DMS114 treated with DMSO at 0.1 percent for 48 hours (cell line): ENCODE measurements around the gene GNB1L.
"Not testable (repeated sequence)": the region's sequence is repeated elsewhere in the genome, so short reads cannot be mapped to it uniquely, and the experiment has no call there.

ENCODE experiments used
- DNase-seq: peaks from one replicate; lab custom pipeline; 2025; ENCODE audit not compliant: unreplicated experiment; lab: John Stamatoyannopoulos, UW

The GNB1L gene

DNA sequence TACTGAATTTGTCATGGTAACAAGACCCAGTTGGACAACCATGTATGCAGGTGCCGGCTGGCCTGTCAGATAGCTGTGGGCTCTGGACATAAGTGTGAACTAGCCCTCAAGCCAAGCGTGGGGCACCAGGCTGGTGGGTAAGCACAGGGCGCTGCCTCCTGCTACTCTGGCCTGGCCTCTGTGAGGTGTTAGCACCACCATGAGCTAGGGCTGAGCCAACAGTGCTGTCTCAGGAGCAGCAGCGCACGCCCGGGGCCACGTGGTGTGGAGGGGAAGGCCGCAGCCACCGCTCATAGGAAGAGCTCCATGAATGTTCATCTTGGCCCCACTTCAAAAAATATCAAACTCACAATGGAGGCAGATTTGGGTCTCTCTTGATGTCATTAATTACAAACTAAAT is 35.3 kb upstream of the GNB1L start:
- DNase-seq, result no peak

DNA sequence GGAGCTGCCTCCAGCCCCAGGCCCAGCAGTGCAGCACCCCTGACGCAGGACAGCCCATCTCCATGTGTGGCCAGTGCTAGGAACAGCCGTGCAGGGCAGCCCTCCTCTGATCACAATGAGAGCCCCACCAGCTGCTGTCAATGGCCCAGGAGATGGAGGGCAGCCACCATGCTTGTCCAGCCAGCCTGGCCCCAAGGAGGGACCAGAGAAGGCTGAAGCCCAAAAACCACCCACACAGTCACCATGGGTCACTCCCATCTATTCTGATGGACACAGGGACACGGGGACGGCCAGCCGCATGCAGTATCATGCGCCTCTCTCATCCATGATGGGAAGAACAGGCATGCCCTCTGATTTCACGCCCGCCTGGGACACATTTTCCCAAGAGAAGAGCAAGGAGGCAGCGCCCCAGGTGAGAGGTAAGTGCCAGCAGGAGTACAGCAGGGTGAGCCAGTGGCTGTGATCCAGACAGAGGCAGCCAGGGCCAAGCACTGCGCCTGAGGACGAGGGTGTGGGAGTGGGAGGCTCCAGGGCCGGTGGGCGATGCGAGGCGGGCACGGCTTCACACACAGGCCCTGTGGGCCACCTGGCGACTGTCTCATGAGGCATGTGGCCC is 33.6 kb upstream of the GNB1L start:
- no peak for DNase-seq

DNA sequence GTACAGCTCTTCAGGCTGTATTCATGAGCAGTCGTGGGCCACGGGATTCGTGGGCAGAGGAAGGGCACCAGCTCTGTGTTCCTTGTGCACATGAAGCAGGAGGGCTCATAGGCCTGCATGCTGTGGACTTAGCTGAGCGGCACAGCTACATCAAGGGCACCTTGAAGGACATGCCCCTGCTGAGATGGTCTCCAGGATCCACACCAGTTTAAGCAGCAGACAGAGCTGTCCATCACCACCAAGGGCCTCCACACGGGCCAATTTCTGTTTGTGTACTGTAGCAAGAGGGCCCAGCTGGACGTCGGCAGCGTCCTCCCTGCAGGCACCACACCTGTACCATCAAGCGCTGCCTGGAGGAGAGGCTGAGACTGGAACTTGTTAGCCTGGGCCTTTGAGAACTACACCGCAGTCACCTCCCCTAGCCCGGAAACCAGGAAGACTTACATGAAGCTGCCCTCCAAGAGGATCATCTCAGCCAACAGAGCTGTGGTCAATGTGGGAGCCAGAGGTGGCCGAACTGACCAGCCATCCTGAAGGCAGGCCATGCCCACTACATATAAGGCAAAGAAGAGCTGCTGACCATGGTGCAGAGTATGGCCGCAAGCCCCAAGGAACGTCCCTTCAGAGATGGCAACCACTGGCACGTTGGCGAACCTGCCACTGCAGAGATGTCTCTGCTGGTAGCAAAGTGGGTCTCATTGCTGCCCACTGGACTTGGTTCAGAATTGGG is 32.7 kb upstream of the GNB1L start:
- no peak for DNase-seq

DNA sequence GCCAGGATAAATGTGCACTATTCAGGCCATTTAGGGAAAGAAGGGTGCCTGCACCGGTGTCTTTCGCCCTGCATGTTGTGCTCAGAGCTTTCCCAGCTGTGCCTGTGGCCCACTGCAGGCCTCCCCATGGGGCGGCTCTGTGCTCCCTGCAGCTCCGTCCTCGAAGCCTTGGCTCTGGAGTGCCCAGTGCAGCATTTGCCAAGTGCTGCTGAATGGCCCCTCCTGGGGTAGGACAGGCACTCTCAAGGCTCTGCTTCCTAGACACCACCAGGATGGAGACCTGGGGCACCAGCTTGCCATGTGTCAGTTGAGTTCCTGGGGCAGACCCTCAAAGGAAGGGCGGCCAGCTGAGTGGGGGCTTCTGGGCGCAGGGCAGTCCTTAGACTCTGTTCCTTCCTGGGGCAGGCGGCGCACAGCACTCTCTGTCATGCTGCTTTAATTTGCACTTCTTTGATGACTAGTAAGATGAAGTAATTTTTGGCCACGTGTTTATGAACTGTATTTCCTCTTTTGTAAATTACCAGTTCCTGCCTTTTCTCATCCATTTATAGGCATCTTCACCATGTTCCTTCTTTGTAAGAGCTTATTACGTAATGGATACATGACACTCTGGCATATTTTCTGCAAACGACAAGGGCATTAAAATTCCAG is 32.1 kb upstream of the GNB1L start:
- no peak for DNase-seq

DNA sequence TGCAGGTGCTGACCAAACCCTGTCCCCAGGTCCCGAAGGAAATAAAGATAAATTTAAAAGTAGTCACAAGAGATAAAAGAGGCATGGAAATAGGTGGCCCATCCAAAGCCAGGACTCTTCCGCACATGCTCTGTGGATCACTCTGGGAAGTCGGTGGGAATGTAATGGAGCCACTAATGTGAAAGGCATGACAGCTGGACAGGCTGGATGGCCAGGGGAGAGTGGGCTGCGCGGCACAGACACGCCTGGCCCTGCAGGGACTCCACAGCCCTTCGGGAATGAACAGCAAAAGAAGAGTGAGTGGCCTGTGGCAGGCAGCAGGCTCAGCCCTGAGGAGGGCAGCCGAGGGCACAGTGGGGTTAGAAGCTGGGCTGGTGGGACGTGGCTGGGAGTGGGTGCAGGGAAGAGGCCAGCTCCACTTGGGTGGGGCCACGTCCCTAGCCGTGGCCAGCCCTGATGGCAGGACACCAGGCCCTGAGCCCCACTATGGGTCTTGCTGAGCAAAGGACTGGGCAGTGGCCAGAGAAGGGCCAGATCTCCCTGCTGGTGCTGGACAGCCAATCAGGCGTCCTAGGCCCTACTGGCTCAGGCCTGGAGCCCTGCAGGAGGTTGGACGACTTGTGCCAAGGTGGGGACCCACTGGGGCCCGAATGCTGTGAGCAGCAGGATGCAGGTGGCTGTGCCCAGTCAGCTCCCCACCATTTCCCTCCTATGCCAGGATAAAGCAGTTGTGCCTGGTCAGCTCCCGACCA is 31.3 kb upstream of the GNB1L start:
- no peak for DNase-seq

DNA sequence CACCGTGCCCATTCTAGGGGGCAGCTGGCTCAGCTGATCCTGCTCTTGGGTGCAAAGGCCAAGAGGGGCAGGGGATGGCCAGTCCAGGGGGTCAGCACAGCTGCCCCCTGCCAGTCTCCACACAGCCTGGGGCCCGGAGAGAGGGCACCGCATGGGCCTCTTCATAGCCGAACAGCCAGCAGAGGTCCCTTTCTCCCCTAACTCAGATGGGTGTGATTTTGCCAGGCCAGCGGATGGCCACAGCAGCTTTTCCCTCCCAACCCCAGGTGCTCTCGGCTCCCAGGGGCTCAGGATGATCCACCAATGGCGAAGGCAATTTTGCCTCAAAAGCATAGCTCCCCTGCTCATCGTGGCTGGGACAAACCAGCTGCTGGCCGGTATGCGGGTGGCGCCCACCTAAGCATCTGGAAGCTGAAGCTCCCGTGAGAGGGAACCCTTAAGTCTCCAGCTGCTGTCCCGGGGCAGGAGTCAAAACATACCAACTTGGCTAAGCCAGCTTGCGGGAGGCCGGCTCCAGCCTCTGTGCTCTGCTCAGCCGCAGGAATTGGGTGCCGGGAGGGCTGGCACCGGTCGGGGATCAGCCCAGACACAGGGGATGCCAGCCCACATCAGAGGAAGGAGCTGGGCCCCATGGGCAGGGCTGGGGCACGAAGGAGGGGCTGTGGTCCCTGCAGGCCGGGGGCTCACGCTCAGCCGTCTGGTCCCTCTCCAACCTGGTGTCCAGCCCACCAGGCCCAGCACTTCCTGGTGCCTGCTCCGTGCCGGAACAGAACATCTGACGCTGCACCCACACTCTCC is 30.5 kb upstream of the GNB1L start:
- no peak for DNase-seq

DNA sequence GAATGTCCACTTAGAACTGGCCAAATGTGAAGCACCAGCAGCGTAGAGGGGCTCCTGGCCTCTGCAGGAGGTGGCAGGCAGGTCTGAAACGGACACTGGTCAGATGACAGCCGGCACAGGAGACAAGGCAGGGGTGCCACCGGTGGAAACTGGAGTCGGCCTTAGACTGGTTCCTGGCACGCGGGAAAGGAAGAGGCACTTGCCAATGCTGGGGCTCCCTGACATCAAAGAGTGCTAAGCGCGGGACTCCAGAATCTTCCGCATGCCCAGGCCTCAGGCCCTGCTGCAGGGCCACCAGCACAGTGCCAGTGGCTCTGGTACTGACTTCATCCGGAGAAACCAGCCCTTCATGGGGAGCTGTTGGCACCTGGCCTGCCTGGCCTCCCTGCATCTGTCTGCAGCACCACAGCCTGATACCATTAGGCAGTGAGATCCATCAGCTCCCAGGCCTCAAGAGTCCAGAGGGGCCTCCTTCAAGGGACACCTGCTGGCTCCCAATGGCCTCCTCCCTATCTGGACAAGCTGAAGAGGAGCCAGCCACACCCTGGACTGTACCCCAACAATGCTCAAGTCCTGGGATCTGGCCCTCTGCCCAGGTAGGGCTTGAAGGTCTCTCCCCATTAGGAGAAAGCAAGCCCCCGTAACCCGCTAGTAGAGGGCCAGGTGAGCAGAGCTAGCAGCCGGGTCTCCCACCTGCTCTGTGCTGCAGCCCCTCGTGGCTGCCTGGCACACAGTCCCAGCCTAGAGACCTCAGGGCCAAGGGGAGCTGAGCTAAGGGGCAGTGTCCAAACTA is 29.7 kb upstream of the GNB1L start:
- DNase-seq, result no peak

DNA sequence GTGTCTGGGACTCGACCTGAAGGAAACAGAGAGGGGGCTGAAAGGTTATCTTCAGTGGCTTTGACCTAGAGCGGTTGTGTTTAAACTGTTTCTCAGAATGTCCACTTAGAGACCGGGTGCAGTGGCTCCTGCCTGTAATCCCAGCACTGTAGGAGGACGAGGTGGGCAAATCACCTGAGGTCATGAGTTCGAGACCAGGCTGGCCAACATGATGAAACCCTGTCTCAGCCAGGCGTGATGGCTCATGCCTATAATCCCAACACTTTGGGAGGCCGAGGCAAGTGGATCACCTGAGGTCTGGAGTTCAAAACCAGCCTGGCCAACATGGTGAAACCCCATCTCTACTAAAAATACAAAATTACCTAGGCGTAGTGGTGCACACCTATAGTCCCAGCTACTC is 28.8 kb upstream of the GNB1L start:
- DNase-seq, result not testable (repeated sequence)

DNA sequence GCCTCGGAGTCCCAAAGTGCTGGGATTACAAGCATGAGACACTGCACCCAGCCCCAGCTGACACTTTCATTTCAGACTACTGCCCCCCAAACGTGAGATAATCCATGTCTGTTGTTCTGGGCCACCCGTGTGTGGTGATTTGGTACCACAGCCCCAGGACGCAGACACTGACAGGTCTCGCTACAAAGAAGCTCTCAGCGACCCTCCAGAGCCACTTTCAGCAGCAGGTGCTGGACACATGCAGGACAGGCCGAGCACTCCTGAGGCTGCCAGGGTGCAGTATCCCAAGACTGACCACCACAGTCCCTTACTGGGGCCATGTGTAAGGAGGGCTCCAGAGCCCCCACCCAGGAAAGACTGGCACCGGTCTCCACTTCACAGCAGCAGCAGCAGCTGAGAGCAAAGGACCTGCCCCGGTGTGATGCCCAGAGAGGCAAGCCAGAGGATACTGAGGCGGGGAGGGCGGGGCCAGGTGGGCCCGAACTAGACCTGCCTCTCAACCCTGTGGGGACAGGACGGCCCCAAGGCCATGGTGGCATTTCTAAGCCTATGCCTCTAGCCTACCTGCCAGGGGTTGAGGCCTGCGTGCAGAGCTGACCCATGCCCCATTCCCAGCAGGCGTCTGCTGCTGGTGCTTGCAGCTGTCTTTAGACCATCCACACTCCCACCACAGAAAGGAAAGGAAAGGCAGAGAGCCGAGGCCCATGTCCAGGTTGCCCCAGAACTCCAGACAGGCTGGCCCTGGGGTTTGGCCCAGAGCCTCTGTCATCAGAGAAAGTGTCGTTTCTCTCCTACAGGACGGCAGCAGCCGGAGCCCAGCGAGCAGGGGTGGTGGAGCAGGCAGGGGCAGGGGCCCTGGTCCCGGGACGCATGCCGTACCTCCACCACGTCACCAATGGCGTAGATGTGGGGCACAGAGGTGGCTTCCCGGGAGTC is 28.0 kb upstream of the GNB1L start:
- DNase-seq, result no peak

DNA sequence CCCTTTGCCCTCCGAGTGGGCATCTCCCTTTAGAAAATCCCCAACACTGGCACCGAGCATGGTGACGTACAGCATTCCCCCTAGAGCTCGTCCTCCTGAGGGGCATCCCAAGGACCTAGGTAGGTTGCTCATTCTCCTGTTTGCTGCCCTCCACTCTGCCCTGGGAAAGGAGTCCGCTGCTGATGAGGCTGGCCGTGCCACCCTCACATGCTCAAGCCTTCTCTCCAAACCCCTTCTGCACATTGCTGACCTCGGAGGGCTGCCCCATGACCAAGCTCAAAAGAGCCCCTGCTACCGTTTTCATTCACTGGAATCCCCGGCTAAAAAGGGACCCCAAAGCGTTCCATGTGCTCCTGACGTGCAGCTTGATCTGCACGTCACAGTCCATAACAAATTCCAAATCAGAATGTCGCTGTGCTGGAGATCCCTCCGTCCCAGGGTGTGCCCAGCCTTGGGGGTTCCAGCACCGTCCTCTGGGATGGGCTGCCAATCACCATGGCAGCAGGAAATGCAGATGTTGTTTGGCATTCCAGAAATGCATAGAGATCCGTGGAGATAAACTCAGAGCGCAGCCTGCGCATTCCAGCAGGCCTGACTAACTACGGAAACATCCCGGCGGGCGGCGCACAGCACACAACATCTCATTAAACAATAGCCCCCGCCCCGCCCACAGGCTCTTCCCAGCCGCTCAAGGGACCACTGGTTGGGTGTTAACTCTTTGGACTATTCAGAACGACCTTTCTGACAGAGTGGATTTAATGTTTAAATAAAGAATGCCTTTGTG is 26.3 kb upstream of the GNB1L start:
- DNase-seq, result peak; percentile 24

DNA sequence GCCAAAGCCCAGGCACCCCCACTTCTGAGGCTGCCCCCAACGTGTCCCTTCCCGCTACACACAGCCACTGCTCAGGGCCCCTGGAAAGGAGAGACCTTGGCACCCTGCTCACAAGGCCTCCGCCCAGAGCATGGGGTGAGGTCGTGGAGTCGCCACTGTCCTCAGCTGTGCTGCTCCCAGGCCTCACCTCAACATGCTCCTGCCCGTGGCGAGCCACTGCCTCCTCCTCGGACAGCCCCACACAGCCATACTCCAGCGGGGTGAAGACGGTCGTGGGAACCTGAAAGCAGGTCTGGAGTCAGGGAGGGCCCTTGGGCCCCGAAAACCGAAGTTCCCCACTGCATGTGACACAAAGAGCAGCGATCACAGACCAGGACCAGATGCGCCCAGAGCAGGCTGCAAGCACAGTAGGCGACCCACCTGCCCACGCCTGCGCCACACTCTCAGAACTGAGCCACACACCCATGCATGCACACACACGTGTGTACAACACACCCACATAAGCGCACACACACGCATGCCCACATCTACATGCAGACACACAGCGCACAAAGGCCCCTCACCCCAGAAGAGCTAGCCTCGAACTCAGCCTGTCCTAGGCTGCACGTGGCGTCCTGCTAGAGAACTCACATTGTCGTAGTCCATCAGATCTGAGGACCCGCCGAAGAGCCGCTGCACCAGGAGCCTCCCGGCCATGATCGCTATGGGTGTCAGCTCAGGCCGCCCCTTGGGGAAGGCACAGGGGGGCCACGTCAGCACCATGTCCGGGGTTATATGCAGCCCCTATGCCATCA is 25.5 kb upstream of the GNB1L start:
- DNase-seq, result no peak

DNA sequence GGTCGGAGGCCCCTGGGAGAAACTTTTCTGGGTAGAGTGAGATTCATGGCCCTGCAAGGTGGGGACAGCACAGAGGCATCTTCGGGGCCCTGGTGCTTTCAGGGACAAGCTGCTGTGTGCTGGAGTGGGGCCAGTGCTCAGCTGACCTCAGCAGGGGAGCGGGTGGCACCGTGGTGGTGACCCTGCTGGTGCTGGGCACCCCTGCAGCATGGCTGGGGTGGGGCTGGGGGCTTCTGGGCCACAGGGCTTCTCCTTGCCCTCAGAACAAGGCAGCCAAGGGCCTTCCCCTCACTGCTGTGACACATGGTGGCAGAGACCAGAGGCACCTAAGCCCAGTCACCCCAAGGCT is 24.9 kb upstream of the GNB1L start:
- DNase-seq, result no peak

DNA sequence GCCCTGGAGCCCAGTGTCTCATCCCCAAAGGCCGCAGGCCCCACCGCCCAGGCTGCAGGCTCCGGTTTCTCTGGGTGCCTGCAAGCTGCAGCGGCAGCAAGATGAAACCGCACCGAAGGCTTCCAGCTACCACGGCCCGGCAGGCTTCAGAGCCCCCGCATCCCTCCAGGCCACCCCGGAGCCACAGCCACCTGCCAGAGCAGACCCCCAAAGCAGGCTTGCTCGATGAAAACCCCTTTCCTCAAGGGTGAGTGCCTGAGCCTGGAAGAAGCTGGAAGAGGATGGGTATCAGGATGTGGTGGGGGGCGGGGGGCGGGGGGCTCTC is 24.5 kb upstream of the GNB1L start:
- DNase-seq, result no peak

DNA sequence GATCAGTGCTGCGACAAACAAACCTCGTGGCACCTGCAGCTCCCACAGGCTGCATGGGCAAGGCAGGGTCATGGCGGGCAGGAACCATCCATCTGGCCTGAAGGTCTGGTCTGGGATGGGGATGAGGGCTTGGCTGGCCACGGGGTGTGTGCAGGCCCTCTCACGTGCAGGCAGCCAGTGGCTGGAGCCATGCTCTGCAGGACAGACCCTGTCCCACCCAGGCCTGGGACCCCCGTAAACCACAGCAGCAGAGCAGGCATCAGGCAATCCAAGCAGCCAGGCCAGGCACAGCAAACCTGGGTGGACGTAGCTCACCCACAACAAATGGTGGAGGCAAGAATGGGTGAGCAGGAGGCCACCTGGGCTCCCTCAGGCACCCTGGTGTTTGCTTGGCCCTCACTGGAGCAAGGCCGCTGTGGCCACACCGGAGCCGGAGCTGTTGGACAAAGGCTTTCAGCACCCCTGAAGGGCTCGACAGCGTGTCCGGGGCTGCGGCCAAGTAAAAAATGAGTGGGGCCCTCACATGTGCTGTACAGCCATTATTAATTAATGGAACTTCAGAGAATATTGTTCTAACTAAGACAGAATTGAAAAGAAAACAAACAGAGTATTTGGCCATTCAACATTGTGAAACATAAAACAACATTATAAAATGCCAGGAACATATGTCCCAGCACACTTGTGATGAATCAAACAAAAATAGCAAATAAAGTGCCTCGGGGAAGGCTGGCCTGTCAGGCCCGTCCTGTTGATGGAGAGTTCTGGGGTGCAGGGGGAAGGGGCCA is 24.0 kb upstream of the GNB1L start:
- DNase-seq, result no peak

DNA sequence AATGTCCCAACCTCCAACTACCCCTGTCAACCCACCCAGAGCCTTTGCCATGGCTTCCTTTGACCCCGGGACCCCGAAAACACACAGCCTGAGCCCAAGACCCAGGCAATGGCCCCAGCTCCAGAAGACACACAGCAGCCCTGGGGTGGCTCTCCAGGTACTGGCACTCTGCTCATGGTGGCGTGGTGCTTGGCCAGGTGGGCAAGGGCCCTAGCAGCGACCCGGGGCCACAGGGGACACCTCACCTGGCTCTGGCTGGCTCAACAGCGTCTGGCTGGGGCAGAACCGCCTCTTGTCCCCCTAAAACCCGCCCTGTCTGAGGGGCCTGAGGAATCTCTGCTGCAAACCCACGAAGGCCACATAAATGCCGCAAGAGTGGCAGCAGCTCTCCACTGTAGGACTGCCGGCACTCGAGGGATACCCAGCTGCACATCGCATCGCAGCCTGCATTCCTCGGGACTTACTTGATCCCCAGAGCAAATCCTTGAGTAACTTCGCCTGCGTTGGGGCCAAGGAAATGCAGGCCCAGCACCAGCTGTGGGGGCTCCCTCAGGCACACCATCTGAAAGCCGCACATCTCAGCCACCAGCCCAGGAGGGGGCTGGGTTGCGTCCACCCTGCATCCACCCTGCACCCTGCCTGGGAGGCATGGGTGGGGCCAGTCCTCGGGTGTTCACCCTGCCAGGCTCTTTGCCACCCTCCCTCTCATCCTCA is 23.1 kb upstream of the GNB1L start:
- no peak for DNase-seq

DNA sequence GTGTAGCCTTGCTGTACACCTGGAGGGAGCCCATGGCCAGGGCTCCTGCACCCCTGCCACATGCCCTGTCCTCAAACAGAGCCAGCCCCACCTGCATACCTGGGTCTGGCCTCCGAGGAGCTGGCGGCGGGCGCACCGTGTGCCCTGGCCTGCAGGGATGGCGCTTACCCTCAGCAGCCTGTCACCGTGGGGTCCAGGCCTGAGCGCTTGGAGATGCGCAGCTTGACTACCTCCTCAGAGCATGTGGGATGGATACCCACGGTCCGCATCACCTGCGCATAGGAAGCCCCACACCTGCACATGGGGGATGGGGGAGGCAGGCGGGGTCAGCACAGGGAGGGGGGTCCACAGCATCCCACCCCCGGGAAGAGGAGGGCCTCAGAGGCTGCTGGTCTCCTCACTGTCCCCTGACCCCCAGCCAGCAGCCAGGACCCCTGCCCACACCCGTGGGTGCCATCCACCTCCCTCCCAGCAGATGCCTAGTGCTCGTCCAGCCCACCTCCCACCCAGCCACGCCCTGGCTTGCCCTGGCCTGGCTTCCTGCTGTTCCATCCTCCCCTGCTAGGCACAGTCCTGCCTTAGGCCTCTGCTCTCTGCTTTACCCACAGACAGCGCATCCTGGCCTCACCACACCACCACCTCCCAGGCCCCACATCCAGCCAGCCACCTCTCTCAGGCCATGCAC is 22.4 kb upstream of the GNB1L start:
- no peak for DNase-seq
